Cardiac septum (tissue), 1 donor: ENCODE data around the gene CHCHD6. TPM values are rescaled to one million over a fixed set of nuclear protein-coding genes. Genes with fewer than 3 reads are reported as not detected.
A peak's percentile ranks its signal among the peaks of the same experiment; 100 is the strongest.

Experiments
- DNase-seq: peaks from one replicate; pipeline ENCODE4 v3.0.0-alpha.2; 2020; ENCODE audit warnings: low spot score
- intact Hi-C: fragments of 100-400 bp; cut with DNase I; formaldehyde crosslinking; loops from one replicate; pipeline ENCODE4 v1.14.0; 2022
- total RNA-seq: library from RNA; stranded (reverse); fragmentation: NEBNext Ultra II Directional; extraction: Animal tissue kit (Norgen Biotek cat#: 25700); gene quantifications from one replicate; pipeline ENCODE4 v1.2.1, GENCODE V29; 2021
- donor health status: DM: no; HTN: no; CAD: no.

Gene CHCHD6
- total RNA-seq, 1 donor from 2014 or later: 12.1 TPM

GRCh38 chr3:126667631-126668449, 36.2 kb upstream of the CHCHD6 start:
- intact Hi-C loops: no loop called here
- no peak for DNase-seq

GRCh38 chr3:126668450-126669401, 35.3 kb upstream of the CHCHD6 start:
- intact Hi-C loops: no loop called here
- no peak for DNase-seq

- intact Hi-C loops: no loop called here
- no peak for DNase-seq
Observed at GRCh38 chr3:126671521-126671920, 32.5 kb upstream of the CHCHD6 start.

- no peak for DNase-seq
- intact Hi-C loops: no loop called here
Observed at GRCh38 chr3:126672340-126672739, 31.7 kb upstream of the CHCHD6 start.

GRCh38 chr3:126672741-126673140, 31.3 kb upstream of the CHCHD6 start:
- intact Hi-C loops: no loop called here
- no peak for DNase-seq

GRCh38 chr3:126676919-126677705, 26.9 kb upstream of the CHCHD6 start:
- intact Hi-C loops: no loop called here

GRCh38 chr3:126677862-126678503, 26.1 kb upstream of the CHCHD6 start:
- no peak for DNase-seq
- intact Hi-C loops: loop anchor here (2.0 kb wide), 4 partner anchors 73 to 777 kb away; partner anchors contain the start of gene PLXNA1

More at GRCh38 chr3:126676919-126677705, 26.9 kb upstream of the CHCHD6 start:
- no peak for DNase-seq

- intact Hi-C loops: loop anchor here (2.0 kb wide), 4 partner anchors 72 to 776 kb away; partner anchors contain the start of gene PLXNA1
- DNase-seq: no peak
Observed at GRCh38 chr3:126678693-126679317, 25.2 kb upstream of the CHCHD6 start.

- intact Hi-C loops: loop anchor here (2.0 kb wide), 4 partner anchors 71 to 775 kb away; partner anchors contain the start of gene PLXNA1
- peak; percentile 90 for DNase-seq
Observed at GRCh38 chr3:126679318-126679751, 24.7 kb upstream of the CHCHD6 start.

GRCh38 chr3:126679831-126680666, 24.0 kb upstream of the CHCHD6 start:
- intact Hi-C loops: loop anchor here (2.0 to 5.0 kb wide), 5 partner anchors 71 to 867 kb away; partner anchors contain the start of gene PLXNA1
- no peak for DNase-seq

GRCh38 chr3:126680667-126681055, 23.4 kb upstream of the CHCHD6 start:
- intact Hi-C loops: loop anchor here (5.0 kb wide), 1 partner anchor 867 kb away; no protein-coding TSS in a partner anchor

GRCh38 chr3:126682009-126682408, 22.0 kb upstream of the CHCHD6 start:
- DNase-seq: no peak
- intact Hi-C loops: loop anchor here (5.0 kb wide), 1 partner anchor 865 kb away; no protein-coding TSS in a partner anchor

More at GRCh38 chr3:126680667-126681055, 23.4 kb upstream of the CHCHD6 start:
- DNase-seq: no peak

GRCh38 chr3:126683069-126683468, 21.0 kb upstream of the CHCHD6 start:
- intact Hi-C loops: loop anchor here (5.0 kb wide), 1 partner anchor 864 kb away; no protein-coding TSS in a partner anchor

GRCh38 chr3:126684218-126684751, 19.8 kb upstream of the CHCHD6 start:
- intact Hi-C loops: loop anchor here (5.0 kb wide), 1 partner anchor 863 kb away; no protein-coding TSS in a partner anchor
- no peak for DNase-seq

More at GRCh38 chr3:126683069-126683468, 21.0 kb upstream of the CHCHD6 start:
- DNase-seq: no peak

GRCh38 chr3:126685021-126685420, 19.0 kb upstream of the CHCHD6 start:
- no peak for DNase-seq
- intact Hi-C loops: no loop called here

- intact Hi-C loops: no loop called here
Observed at GRCh38 chr3:126685493-126685892, 18.5 kb upstream of the CHCHD6 start.

GRCh38 chr3:126691765-126692164, 12.3 kb upstream of the CHCHD6 start:
- no peak for DNase-seq
- intact Hi-C loops: no loop called here

More at GRCh38 chr3:126685493-126685892, 18.5 kb upstream of the CHCHD6 start:
- DNase-seq: no peak
